ENCODE measurements around the gene NID2.

NID2 gene

GRCh38 chr14:51993285-51993920 is 75.5 kb downstream of the NID2 start:
- DNase-seq: no peak
- TF ChIP-seq, protein P1, sequence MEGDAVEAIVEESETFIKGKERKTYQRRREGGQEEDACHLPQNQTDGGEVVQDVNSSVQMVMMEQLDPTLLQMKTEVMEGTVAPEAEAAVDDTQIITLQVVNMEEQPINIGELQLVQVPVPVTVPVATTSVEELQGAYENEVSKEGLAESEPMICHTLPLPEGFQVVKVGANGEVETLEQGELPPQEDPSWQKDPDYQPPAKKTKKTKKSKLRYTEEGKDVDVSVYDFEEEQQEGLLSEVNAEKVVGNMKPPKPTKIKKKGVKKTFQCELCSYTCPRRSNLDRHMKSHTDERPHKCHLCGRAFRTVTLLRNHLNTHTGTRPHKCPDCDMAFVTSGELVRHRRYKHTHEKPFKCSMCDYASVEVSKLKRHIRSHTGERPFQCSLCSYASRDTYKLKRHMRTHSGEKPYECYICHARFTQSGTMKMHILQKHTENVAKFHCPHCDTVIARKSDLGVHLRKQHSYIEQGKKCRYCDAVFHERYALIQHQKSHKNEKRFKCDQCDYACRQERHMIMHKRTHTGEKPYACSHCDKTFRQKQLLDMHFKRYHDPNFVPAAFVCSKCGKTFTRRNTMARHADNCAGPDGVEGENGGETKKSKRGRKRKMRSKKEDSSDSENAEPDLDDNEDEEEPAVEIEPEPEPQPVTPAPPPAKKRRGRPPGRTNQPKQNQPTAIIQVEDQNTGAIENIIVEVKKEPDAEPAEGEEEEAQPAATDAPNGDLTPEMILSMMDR (IDR thresholded peaks at IDR 0.05; ENCODE audit: low read depth, low read length): no peak
- Histone ChIP-seq H3K27me3 (ENCODE audit: insufficient read depth, low read depth, severe bottlenecking) (no peaks in the 10 kb centered on the region), H3K36me3 (peaks cover 63% of the 10 kb centered on the region), H3K27ac (no peak overlapping the region), H3K4me3 (ENCODE audit: low read depth, low read length) (no peak overlapping the region), H3K9me3 (ENCODE audit: severe bottlenecking) (no peaks in the 10 kb centered on the region)

- TF ChIP-seq, protein P1 (IDR thresholded peaks at IDR 0.05; ENCODE audit: low read depth, low read length): no peak
- Histone ChIP-seq H3K27me3 (ENCODE audit: insufficient read depth, low read depth, severe bottlenecking) (no peaks in the 10 kb centered on the region), H3K4me3 (ENCODE audit: low read depth, low read length) (peak overlapping the region; percentile 81), H3K9me3 (ENCODE audit: severe bottlenecking) (no peaks in the 10 kb centered on the region), H3K27ac (no peak overlapping the region; the same call in 1 of the 2 replicates), H3K36me3 (peaks cover 46% of the 10 kb centered on the region)
- DNase-seq: no peak
These were observed 78.4 kb downstream of the NID2 start for GRCh38 chr14:51990488-51990887.

DNA sequence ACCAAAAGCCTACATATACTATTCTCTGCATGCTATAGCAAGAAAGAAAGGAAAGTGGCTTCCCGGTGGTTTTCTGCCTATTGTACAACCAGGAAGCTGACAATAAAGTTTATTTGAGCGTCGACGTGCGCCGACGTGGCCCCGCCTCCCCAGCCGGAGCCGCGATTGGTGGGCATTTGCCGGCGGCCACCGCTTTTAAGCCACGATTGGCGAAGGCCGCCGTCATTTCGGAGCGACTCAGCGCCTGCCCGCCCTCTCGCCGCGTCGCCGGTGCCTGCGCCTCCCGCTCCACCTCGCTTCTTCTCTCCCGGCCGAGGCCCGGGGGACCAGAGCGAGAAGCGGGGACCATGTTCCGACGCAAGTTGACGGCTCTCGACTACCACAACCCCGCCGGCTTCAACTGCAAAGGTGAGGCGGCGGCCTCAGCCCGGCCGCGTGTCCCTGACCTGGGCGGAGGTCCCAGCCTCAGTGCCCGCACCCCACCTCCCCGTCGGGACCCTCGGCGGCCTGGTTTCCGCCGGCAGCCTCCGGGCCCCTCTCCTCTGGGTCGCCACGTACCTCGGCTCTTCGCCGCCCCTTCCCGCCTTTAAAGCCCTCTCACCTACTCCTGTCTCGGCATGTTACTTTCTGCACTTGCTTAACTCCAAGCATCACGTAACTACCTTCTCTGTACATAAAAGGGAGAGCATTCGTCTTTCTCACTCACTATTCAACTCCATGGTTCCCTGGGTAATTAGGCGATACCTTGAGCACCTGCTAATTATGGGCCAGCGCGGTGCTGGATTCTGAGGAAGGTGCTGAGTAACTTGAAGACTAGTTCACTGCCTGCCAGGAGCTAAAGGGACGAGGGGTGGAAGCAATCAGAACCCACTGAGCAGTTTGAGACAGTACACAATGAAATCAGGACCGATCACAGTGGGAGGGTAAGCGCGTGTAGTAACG is 79.3 kb downstream of the NID2 start, which contains the start of gene RTRAF:
Gene RTRAF (plus strand): TSS at position 254 of the 942 bp plus-strand sequence. CDS start 94 bp downstream, at position 348.
- H3K27me3 ChIP-seq (ENCODE audit: insufficient read depth, low read depth, severe bottlenecking): no peaks in the 10 kb centered on the region

DNA sequence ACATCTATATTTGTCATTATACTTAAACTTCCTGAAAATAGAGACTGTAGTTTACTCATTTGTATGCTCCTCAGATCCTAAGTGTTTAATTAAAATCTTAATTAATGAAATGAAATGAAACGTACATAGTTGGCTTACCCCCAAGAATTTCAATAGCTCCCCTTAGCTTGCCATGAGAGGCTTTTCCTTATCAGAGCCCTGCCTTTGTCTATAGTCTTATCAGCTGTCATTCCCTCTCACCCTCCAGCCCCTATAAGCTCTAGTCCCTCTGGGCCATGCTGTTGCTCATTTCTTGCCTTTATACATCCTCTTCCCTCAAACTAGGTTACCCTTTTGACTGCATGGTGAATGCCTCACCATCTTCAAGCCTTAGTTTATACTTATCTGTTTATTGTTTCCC is 80.6 kb downstream of the NID2 start:
- Histone ChIP-seq H3K27ac (peak overlapping the region; percentile 92), H3K27me3 (ENCODE audit: insufficient read depth, low read depth, severe bottlenecking) (no peaks in the 10 kb centered on the region), H3K9me3 (ENCODE audit: severe bottlenecking) (no peaks in the 10 kb centered on the region), H3K36me3 (peaks cover 24% of the 10 kb centered on the region), H3K4me3 (ENCODE audit: low read depth, low read length) (peak overlapping the region; percentile 81)
- TF ChIP-seq, protein P1 (IDR thresholded peaks at IDR 0.05; ENCODE audit: low read depth, low read length): no peak
- no peak for DNase-seq

More for the DNA sequence above, 79.3 kb downstream of the NID2 start, which contains the start of gene RTRAF:
- peak; percentile 92 for DNase-seq
- Histone ChIP-seq H3K36me3 (peaks cover 37% of the 10 kb centered on the region), H3K9me3 (ENCODE audit: severe bottlenecking) (no peaks in the 10 kb centered on the region), H3K27ac (peak within 1 kb of the TSS; percentile 92), H3K4me3 (ENCODE audit: low read depth, low read length) (peak within 1 kb of the TSS; percentile 81)
- TF ChIP-seq, protein P1 (IDR thresholded peaks at IDR 0.05; ENCODE audit: low read depth, low read length): no peak

GRCh38 chr14:51981218-51981854 is 87.5 kb downstream of the NID2 start:
- Histone ChIP-seq H3K27ac (no peak overlapping the region), H3K27me3 (ENCODE audit: insufficient read depth, low read depth, severe bottlenecking) (no peaks in the 10 kb centered on the region), H3K36me3 (no peaks in the 10 kb centered on the region), H3K9me3 (ENCODE audit: severe bottlenecking) (no peaks in the 10 kb centered on the region), H3K4me3 (ENCODE audit: low read depth, low read length) (no peak overlapping the region)
- DNase-seq: no peak
- TF ChIP-seq, protein P1 (IDR thresholded peaks at IDR 0.05; ENCODE audit: low read depth, low read length): no peak

Data from WERI-Rb-1 (cell line).